Endothelial cell of umbilical vein (primary cell): ENCODE results near the gene CNTNAP2. TPM values are rescaled to one million over a fixed set of nuclear protein-coding genes. Genes with fewer than 3 reads are reported as not detected.

Source experiments
- BruUV-seq: library from RNA; stranded (reverse); fragments of 400-500 nt; replicated peaks from 2 replicates; lab custom pipeline; 2021; lab: Mats Ljungman, UMichigan
- CTCF ChIA-PET: fragments of 300-600, 350-600 bp; sonication (Branson Sonifier 250); formaldehyde crosslinking; loops from one replicate; lab custom pipeline; 2021; ENCODE audit warnings: antibody characterized with exemption, inconsistent platforms; lab: Charles Lee
- POLR2A ChIA-PET: fragments of 300-600, 350-600 bp; sonication (Branson Sonifier 250); formaldehyde crosslinking; loops from one replicate; lab custom pipeline; 2021; ENCODE audit warnings: antibody characterized with exemption, inconsistent platforms; lab: Charles Lee
- DNase-seq: peaks from one replicate; pipeline ENCODE4 v3.0.0-alpha.2; 2011; ENCODE audit warnings: low read depth, low spot score
- FAIRE-seq: peaks from 2 replicates; lab custom pipeline; 2011; peaks lifted over from hg19 to GRCh38; lab: Jason Lieb, UNC
- H2AFZ ChIP-seq: 2 replicates; pipeline ENCODE4 v1.6.0; 2012; ENCODE audit warnings: low read depth, low read length, control low read depth, inconsistent platforms
- H3K27ac ChIP-seq: 2 replicates; pipeline ENCODE4 v1.5.1; 2011; ENCODE audit warnings: low read depth, mild to moderate bottlenecking, control low read depth, low read length, moderate library complexity; ENCODE audit not compliant: insufficient read depth
- H3K27me3 ChIP-seq, 2 experiments: 2 replicates each; pipeline versions ENCODE4 v1.6.0 to v1.6.1; 2011; ENCODE audit warnings: low read length in 2 of 2, mixed read lengths in 1 of 2; ENCODE audit not compliant: control insufficient read depth in 2 of 2, insufficient read depth in 2 of 2
- H3K36me3 ChIP-seq, 2 experiments: 2 replicates in 1 of 2; 3 replicates in 1 of 2; pipeline ENCODE4 v1.5.1; 2011; ENCODE audit warnings: low read length in 2 of 2, mild to moderate bottlenecking in 1 of 2, moderate library complexity in 1 of 2; ENCODE audit not compliant: control insufficient read depth in 2 of 2, insufficient read depth in 2 of 2; ENCODE audit errors: extremely low read depth in 1 of 2
- H3K4me1 ChIP-seq: 3 replicates; pipeline ENCODE4 v1.5.1; 2011; ENCODE audit warnings: mild to moderate bottlenecking, low read length; ENCODE audit not compliant: control insufficient read depth, insufficient read depth; ENCODE audit errors: extremely low read depth
- H3K4me2 ChIP-seq: 2 replicates; pipeline ENCODE4 v1.6.1; 2011; ENCODE audit warnings: low read length, control low read depth, mixed read lengths; ENCODE audit not compliant: insufficient read depth
- H3K4me3 ChIP-seq, 3 experiments: fragments of 200-600 bp in 1 of 3; sonication (generic), shearing (Covaris generic) in 1 of 3; replicated peaks in 1 of 3; 2 replicates each; pipeline ENCODE4 v1.5.1; 2011 to 2016; ENCODE audit warnings: control low read depth in 3 of 3, low read length in 3 of 3, mild to moderate bottlenecking in 2 of 3, inconsistent platforms in 1 of 3, low read depth in 1 of 3, moderate library complexity in 1 of 3; ENCODE audit not compliant: insufficient read depth in 1 of 3
- H3K79me2 ChIP-seq: 2 replicates; pipeline ENCODE4 v1.6.0; 2012; ENCODE audit warnings: low read length, inconsistent platforms; ENCODE audit not compliant: control insufficient read depth, insufficient read depth
- H3K9ac ChIP-seq: replicated peaks from 2 replicates; pipeline ENCODE3; 2011; ENCODE audit warnings: low read length, control low read depth; ENCODE audit not compliant: insufficient read depth; ENCODE audit errors: extremely low read depth
- H3K9me1 ChIP-seq: replicated peaks from 3 replicates; pipeline ENCODE4 v1.6.0; 2011; ENCODE audit warnings: mild to moderate bottlenecking, low read length; ENCODE audit not compliant: control insufficient read depth, insufficient read depth; ENCODE audit errors: extremely low read depth
- H3K9me3 ChIP-seq: replicated peaks from 2 replicates; pipeline ENCODE4 v1.5.1; 2012; ENCODE audit warnings: low read length, inconsistent platforms; ENCODE audit not compliant: control insufficient read depth, insufficient read depth
- H4K20me1 ChIP-seq: replicated peaks from 2 replicates; pipeline ENCODE3; 2011; ENCODE audit warnings: mild to moderate bottlenecking, low read length; ENCODE audit not compliant: control insufficient read depth, insufficient read depth; ENCODE audit errors: extremely low read depth
- CTCF ChIP-seq, 2 donors: IDR thresholded peaks; 1 replicate in 1 of 2; 2 replicates in 1 of 2; pipeline ENCODE4 v1.5.1; 2011; ENCODE audit warnings: low read length in 2 of 2, mild to moderate bottlenecking in 2 of 2, moderate library complexity in 2 of 2, control low read depth in 1 of 2, inconsistent platforms in 1 of 2, low read depth in 1 of 2; ENCODE audit not compliant: insufficient read depth in 1 of 2; ENCODE audit errors: extremely low read depth in 1 of 2
- EZH2 ChIP-seq: IDR thresholded peaks from 2 replicates; pipeline ENCODE4 v1.6.1; 2012; ENCODE audit warnings: borderline replicate concordance, low read depth, mild to moderate bottlenecking, moderate library complexity, low read length, inconsistent platforms; ENCODE audit not compliant: severe bottlenecking
- FOS ChIP-seq: IDR thresholded peaks from 2 replicates; pipeline ENCODE4 v1.6.1; 2011; ENCODE audit warnings: mild to moderate bottlenecking, low read length, moderate library complexity, borderline replicate concordance; ENCODE audit not compliant: insufficient read depth
- GATA2 ChIP-seq: IDR thresholded peaks from 2 replicates; pipeline ENCODE4 v1.7.0; 2011; ENCODE audit warnings: low read depth, mild to moderate bottlenecking, moderate library complexity, mixed read lengths, low read length; ENCODE audit not compliant: insufficient read length, insufficient read depth
- JUN ChIP-seq: IDR thresholded peaks from 2 replicates; pipeline ENCODE4 v1.6.1; 2011; ENCODE audit warnings: borderline replicate concordance, low read depth; ENCODE audit not compliant: insufficient read length, insufficient read depth
- MAX ChIP-seq: IDR thresholded peaks from 2 replicates; pipeline ENCODE4 v1.6.1; 2011; ENCODE audit not compliant: insufficient read depth, insufficient read length
- MYC ChIP-seq: IDR thresholded peaks from one replicate; pipeline ENCODE4 v1.6.1; 2011; ENCODE audit warnings: mild to moderate bottlenecking, low read depth, low read length
- POLR2A ChIP-seq: IDR thresholded peaks from 2 replicates; pipeline ENCODE4 v1.6.1; 2012; ENCODE audit warnings: low read depth, mild to moderate bottlenecking, control low read depth, low read length
- POLR2AphosphoS5 ChIP-seq: IDR thresholded peaks from 2 replicates; pipeline ENCODE4 v1.6.1; 2012; ENCODE audit warnings: low read depth, mild to moderate bottlenecking, control low read depth, low read length, moderate library complexity; ENCODE audit not compliant: insufficient read depth
- dilution Hi-C: fragments of 300-500 bp; cut with MboI; formaldehyde crosslinking; loops from one replicate; pipeline ENCODE4 v1.15.0; 2019; ENCODE audit warnings: low sequenced_read_pairs; ENCODE audit not compliant: extremely low pct_ligation_motif_present
- intact Hi-C: fragments of 100-400 bp; cut with micrococcal nuclease; formaldehyde crosslinking; loops from one replicate; pipeline ENCODE4 v1.10.0; 2022
- polyA plus RNA-seq, 4 experiments: library from polyadenylated mRNA; depleted of rRNA in 3 of 4; stranded (reverse) in 3 of 4; unstranded in 1 of 4; fragments of >200 nt; gene quantifications; 2 replicates each; pipeline versions ENCODE4 v1.2.1 to v1.2.3, GENCODE V29; 2011 to 2012; ENCODE audit warnings: missing spikeins in 1 of 4
- total RNA-seq: library from RNA; stranded (reverse); gene quantifications from 2 replicates; pipeline ENCODE4 v1.2.3, GENCODE V29; 2021

CNTNAP2 gene
- total and polyA plus RNA-seq, 2 donors (not counting 3 experiments of a cell fraction or from before 2014, with no cell fraction given) = not detected

DNA sequence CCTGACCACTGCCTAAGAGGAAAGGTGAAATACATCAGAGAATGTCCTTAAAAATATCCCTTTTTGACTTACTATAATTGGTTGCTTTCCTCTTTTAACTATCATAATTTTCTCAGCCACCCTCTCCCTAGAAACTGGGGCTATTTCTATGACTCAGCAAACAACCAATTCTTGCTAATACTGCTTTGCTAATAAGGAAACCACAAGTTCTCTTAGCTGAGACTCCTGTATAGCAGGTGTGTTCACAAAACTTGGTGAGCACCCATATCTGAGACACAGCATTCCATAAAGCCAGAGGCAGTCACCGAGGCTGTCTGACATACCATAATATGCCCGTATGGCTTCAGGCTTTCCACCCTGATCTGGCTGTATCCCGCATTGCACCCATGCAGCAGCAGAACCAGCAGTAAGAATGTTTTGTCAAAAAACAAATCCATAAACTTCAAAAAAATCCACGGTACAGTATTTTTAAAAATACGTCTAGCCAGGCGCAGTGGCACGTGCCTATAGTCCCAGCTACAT, 2282.3 kb downstream of the CNTNAP2 start:
- intact Hi-C loops = no loop called here
- no peaks in the 10 kb centered on the region for H3K79me2 ChIP-seq
- no peaks in the 10 kb centered on the region for H4K20me1 ChIP-seq
- ChIA-PET CTCF (no interaction called here), POLR2A (no interaction called here)
- no peak overlapping the region for H2AFZ ChIP-seq
- no peak overlapping the region for H3K27ac ChIP-seq
- no peaks in the 10 kb centered on the region for H3K27me3 ChIP-seq
- TF ChIP-seq GATA2 = no peak
- no peak overlapping the region for H3K4me2 ChIP-seq
- BruUV-seq = no TSS peak
- dilution Hi-C loops = no loop called here
- FAIRE-seq (no peak), DNase-seq (no peak)
- no peak overlapping the region for H3K4me3 ChIP-seq
- no peak overlapping the region for H3K9ac ChIP-seq
- no peaks in the 10 kb centered on the region for H3K36me3 ChIP-seq
- no peaks in the 10 kb centered on the region for H3K9me3 ChIP-seq
- H3K9me1 ChIP-seq = no peaks in the 10 kb centered on the region
- H3K4me1 ChIP-seq = no peaks in the 10 kb centered on the region

DNA sequence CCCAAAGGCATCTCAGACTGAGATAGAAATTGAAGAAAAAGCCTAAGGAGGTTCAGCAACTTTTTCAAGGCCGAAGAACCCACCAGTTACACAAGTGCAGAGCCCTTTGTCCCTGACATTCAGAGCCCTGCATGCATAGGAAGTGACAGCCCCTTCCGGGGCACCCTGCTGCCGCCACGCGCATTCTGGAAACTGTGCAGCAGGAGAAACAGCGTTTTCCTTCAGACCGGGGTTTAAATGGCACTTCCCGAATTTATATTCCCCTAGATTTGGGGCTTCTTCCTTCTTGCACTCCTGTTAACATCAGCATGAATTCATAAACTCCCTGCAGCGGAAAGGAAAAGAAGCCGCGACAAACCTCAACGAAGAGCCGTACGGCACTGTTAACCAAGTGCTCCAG, 2283.5 kb downstream of the CNTNAP2 start:
- Histone ChIP-seq H3K4me1 (no peaks in the 10 kb centered on the region), H3K36me3 (no peaks in the 10 kb centered on the region), H3K79me2 (no peaks in the 10 kb centered on the region), H3K9me3 (no peaks in the 10 kb centered on the region), H3K9ac (no peak overlapping the region), H3K27me3 (no peaks in the 10 kb centered on the region), H3K27ac (no peak overlapping the region), H2AFZ (no peak overlapping the region), H3K4me2 (no peak overlapping the region), H3K4me3 (no peak overlapping the region), H3K9me1 (no peaks in the 10 kb centered on the region), H4K20me1 (no peaks in the 10 kb centered on the region)
- ChIA-PET POLR2A (no interaction called here), CTCF (no interaction called here)
- TF ChIP-seq POLR2AphosphoS5 (no peak), EZH2 (no peak), MYC (no peak), MAX (no peak), CTCF (IDR thresholded peaks at IDR 0.05; ENCODE audit: extremely low read depth in 1 of 2, insufficient read depth in 1 of 2, low read depth in 1 of 2, low read length in 2 of 2) (no peak), JUN (no peak), POLR2A (no peak), FOS (no peak), GATA2 (no peak)
- BruUV-seq = no TSS peak
- dilution Hi-C loops = no loop called here
- DNase-seq (no peak), FAIRE-seq (no peak)
- intact Hi-C loops = no loop called here
